GM12801 (cell line): ENCODE data around the gene TEX19.

Experiments used
- TF ChIP-seq, protein P1 (sequence below): IDR thresholded peaks from one replicate; pipeline ENCODE4 v1.5.1; 2011; ENCODE audit warnings: control low read depth; ENCODE audit not compliant: insufficient read length; ENCODE audit errors: extremely low read depth

Gene TEX19, protein sequence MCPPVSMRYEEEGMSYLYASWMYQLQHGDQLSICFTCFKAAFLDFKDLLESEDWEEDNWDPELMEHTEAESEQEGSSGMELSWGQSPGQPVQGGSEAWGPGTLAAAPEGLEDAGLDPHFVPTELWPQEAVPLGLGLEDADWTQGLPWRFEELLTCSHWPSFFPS

DNA sequence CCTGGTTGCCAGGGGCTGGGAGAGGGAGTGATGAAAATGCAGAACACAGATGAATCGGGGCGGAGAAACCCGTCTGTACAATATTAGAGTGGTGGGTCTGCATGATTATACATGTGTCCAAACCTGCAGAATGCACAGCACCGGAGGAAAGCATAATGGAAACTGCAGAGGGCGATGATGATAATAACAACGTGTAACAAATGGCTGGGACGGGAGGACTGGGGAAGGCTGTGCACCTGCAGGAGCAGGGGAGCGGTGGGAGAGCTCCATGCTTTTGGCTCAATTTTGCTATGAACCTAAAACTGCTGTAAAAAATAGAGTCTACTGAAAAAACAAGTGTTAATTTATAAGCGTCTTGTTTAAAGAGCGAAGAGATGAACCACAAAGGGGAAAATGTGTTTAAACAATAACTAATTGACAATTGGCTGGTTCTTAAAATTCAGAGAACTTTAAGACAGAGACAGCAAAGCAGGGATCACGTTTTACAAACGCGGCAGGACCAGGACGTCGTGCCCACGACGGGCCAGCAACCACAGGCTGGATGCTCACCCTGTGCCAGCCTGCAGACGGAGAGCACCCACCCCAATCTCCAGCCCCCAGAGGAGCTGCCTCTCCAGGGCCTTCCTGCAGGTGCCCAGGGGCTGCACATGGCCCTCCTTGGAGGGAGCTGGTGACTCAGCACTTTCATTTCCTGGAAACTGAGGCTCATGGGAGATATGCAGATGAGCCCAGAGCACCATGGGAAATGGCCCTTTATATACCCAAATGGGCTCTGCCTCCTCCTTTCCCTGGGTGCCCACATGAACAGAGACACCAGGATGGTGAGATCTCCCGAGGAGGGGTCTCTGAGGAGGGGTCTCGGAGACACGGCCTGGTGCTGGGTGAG lies at the start of gene TEX19:
TSS of gene TEX19 (plus strand) at position 783 of the 886 bp plus-strand sequence. CDS start 2,904 bp downstream, outside the sequence.
- TF ChIP-seq, protein P1, sequence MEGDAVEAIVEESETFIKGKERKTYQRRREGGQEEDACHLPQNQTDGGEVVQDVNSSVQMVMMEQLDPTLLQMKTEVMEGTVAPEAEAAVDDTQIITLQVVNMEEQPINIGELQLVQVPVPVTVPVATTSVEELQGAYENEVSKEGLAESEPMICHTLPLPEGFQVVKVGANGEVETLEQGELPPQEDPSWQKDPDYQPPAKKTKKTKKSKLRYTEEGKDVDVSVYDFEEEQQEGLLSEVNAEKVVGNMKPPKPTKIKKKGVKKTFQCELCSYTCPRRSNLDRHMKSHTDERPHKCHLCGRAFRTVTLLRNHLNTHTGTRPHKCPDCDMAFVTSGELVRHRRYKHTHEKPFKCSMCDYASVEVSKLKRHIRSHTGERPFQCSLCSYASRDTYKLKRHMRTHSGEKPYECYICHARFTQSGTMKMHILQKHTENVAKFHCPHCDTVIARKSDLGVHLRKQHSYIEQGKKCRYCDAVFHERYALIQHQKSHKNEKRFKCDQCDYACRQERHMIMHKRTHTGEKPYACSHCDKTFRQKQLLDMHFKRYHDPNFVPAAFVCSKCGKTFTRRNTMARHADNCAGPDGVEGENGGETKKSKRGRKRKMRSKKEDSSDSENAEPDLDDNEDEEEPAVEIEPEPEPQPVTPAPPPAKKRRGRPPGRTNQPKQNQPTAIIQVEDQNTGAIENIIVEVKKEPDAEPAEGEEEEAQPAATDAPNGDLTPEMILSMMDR: no peak

DNA sequence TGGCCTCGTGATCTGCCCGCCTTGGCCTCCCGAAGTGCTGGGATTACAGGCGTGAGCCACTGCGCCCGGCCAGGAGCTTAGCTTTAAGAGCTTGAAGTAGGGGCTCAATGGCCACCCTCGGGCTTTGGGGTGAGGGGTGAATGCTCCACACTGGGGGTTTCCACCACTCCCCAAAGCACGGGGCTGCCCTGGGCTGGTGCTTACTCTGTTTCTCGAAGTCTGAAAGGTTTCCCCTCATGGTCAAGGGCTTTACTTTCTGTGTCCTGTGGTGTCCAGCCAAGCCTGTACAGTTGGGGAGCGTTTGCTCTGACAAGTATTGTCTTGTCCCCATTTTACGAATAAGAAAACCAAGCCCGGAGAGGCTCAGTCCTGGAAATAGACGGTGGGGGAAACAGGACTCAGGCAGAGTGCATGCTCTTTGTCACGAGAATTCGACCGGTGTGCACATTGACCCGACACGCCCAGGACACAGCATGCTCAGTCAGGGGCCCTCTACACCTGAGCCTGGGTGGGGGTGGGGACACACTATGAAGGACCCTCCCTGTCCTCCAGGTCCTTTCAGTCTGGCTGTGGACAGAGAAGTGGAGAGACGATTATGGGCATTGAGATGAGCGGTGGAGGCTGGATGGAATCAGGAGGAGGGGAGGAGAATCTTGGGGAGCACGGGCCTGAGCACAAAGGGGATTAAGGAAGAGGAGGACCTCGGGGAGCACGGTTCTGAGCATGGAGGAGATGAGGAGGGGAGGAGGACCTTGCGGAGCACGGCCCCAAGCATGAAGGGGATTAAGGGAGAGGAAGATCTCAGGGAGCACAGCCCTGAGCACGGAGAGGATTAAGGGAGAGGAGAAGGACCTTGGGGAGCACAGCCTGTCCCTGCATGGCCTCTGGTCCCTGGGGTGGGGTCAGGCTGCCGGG lies 49.1 kb upstream of the TEX19 start:
- TF ChIP-seq, protein P1: no peak

DNA sequence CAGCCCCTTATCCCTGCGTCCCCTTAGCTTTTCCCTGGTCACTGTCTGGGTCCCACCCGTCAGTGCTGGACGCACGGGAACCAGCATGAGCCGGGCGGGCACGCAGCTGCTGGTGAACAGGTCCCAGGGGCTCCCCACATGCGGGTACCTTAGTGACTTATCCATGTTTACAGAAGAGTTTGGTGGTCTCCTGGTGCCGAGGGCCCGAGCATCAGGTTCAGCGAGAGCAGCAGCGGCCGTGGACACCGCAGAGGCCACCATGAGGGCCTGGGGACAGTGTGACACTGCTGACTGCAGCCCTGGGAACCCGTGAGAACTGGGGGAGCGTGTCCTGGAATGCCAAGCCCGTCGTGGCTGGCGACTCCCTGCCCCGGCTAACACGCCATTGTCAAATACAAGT lies 48.2 kb upstream of the TEX19 start:
- TF ChIP-seq, protein P1: no peak

DNA sequence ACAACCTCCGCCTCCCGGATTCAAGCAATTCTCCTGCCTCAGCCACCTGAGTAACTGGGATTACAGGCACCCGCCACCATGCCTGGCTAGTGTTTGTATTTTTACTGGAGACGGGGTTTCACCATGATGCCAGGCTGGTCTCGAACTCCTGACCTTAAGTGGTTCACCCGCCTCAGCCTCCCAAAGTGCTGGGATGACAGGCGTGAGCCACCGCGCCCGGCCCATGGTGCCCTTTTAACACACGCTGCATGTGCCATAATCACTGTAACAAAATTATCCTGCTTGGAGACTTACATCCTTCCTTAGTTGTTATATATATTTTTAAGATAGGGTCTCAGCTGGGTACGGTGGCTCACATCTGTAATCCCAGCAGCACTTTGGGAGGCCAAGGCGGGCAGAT lies 47.1 kb upstream of the TEX19 start:
- TF ChIP-seq, protein P1: no peak

DNA sequence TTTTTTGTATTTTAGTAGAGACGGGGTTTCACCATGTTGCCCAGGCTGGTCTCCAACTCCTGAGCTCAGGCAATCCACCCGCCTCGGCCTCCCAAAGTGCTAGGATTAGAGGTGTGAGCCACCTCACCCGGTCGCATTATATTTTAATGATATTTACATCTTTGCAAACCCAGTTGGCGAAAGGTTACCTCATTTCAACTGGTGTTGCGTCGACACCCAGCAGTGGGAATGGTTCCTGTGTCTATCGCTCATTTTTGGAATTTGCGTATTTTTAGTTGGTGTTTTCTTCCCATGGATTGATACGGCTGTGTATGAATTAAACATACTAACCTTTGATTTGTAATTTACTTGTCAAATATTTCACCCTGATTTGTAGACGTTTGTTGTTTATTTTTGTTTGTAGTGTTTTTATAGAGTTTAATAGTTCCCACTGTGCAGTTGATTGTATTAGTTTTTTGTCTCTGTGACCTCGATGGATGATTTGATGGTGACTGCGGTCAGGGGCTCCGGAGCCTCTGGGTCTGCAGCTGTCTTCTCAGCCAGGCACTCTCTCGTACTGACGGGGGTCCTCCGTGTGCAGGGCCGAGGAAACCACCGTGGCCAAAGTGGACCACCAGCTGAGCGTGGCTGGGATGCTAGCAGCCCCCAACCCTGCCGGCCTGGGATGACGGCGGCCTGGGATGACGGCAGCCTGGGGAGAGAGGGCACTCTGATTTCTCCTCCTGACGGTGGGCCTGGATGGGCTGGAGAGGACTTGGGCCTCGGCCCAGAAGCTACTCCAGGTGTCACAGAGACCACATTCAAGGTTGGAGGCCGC lies 45.6 kb upstream of the TEX19 start:
- TF ChIP-seq, protein P1: no peak

DNA sequence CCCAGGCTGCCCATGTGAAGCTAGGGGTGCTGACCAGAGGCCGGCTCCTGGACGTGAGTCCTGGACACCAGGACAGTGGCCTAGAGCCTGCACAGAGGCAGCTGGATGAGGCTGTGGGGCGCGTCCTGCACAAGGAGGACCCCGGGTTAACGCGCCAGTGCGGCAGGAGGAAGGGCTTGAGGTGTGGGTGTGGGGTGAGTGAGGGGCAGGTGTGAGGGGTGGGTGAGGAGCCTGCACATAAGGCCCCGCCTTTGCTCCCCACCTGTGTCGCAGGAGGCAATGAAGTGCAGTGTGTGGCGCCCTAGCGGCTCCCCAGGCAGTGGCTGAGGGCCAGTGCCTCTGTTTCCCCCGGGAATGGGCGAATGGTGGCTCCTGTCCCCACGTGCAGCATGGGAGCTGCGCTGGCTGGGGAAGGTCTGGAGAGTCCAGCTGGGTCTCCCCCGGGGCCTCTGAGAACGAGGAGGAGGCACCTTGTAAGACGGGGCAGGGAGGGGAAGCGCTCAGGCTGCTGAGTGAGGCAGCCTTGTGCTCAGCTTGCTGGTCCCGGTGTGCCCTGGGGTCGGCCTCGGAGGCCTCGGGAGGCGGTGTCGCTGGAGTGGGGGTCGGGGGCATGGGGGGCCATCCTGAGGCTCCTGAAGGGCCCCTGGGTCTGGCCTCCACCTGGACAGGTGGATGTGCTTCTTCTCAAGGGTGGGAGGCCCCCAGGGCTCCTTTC lies 44.9 kb upstream of the TEX19 start:
- TF ChIP-seq, protein P1: no peak
